H1 (cell line): ENCODE data around the gene CDH15. TPM values are rescaled to one million over a fixed set of nuclear protein-coding genes. Genes with fewer than 3 reads are reported as not detected.

Source experiments
- CTCF ChIA-PET: fragments of 300-600 bp; sonication (Branson Sonifier 250); formaldehyde crosslinking; loops from one replicate; lab custom pipeline; 2021; ENCODE audit not compliant: partially characterized antibody; lab: Charles Lee
- POLR2A ChIA-PET: fragments of 300-600 bp; sonication (Branson Sonifier 250); formaldehyde crosslinking; loops from one replicate; lab custom pipeline; 2021; ENCODE audit warnings: inconsistent platforms; ENCODE audit not compliant: partially characterized antibody; lab: Charles Lee
- DNase-seq, 2 experiments: peaks; one replicate each; pipeline versions ENCODE4 v3.0.0 to v3.0.0-alpha.2; 2010 to 2022; ENCODE audit warnings: low spot score in 2 of 2, low read depth in 1 of 2, mixed read lengths in 1 of 2
- FAIRE-seq: peaks from 2 replicates; lab custom pipeline; 2011; peaks lifted over from hg19 to GRCh38; lab: Jason Lieb, UNC
- H2AFZ ChIP-seq: 2 replicates; pipeline ENCODE4 v1.8.1; 2012; ENCODE audit warnings: low read length, inconsistent platforms
- H2AK5ac ChIP-seq: 2 replicates; pipeline ENCODE4 v1.6.1; 2013; ENCODE audit warnings: low read depth, low read length
- H2BK120ac ChIP-seq: replicated peaks from 2 replicates; pipeline ENCODE3; 2013; ENCODE audit warnings: low read depth, low read length, inconsistent platforms
- H2BK12ac ChIP-seq: 2 replicates; pipeline ENCODE4 v1.6.1; 2013; ENCODE audit warnings: low read depth, low read length
- H2BK15ac ChIP-seq: 2 replicates; pipeline ENCODE4 v1.6.1; 2013; ENCODE audit warnings: low read length
- H2BK20ac ChIP-seq: 2 replicates; pipeline ENCODE4 v1.6.1; 2013; ENCODE audit warnings: low read length
- H2BK5ac ChIP-seq: 2 replicates; pipeline ENCODE4 v1.6.1; 2013; ENCODE audit warnings: low read depth, low read length
- H3K14ac ChIP-seq: 2 replicates; pipeline ENCODE4 v1.6.1; 2013; ENCODE audit warnings: inconsistent platforms; ENCODE audit not compliant: insufficient read length
- H3K18ac ChIP-seq: 2 replicates; pipeline ENCODE4 v1.6.1; 2013; ENCODE audit warnings: low read length; ENCODE audit errors: extremely low read depth
- H3K23ac ChIP-seq: 2 replicates; pipeline ENCODE4 v1.6.1; 2013; ENCODE audit warnings: inconsistent platforms; ENCODE audit not compliant: insufficient read length
- H3K23me2 ChIP-seq: 2 replicates; pipeline ENCODE4 v1.6.1; 2013; ENCODE audit warnings: low read depth, low read length
- H3K27ac ChIP-seq: 2 replicates; pipeline ENCODE4 v1.6.1; 2011; ENCODE audit warnings: low read depth, low read length, inconsistent platforms
- H3K27me3 ChIP-seq, 4 experiments: replicated peaks in 1 of 4; 1 replicate in 1 of 4; 2 replicates in 3 of 4; pipeline versions ENCODE4 v1.6.1 to v1.8.1; 2011 to 2013; ENCODE audit warnings: low read length in 3 of 4, mild to moderate bottlenecking in 3 of 4, inconsistent platforms in 2 of 4, mixed read lengths in 2 of 4, moderate library complexity in 1 of 4; ENCODE audit not compliant: control insufficient read depth in 3 of 4, insufficient read depth in 3 of 4; ENCODE audit errors: extremely low read depth in 1 of 4
- H3K36me3 ChIP-seq, 4 experiments: 2 replicates each; pipeline versions ENCODE4 v1.6.1 to v1.8.1; 2011 to 2013; ENCODE audit warnings: mild to moderate bottlenecking in 4 of 4, low read length in 3 of 4, moderate library complexity in 2 of 4, control low read depth in 1 of 4, inconsistent platforms in 1 of 4; ENCODE audit not compliant: insufficient read depth in 4 of 4, control insufficient read depth in 2 of 4
- H3K4ac ChIP-seq: replicated peaks from 2 replicates; pipeline ENCODE3; 2013; ENCODE audit warnings: low read length, low read depth, mixed read lengths, inconsistent platforms; ENCODE audit not compliant: insufficient read length
- H3K4me1 ChIP-seq, 4 experiments: replicated peaks in 1 of 4; 1 replicate in 1 of 4; 2 replicates in 3 of 4; pipeline versions ENCODE4 v1.6.1 to v1.8.1; 2011 to 2013; ENCODE audit warnings: low read length in 3 of 4, inconsistent platforms in 2 of 4, mixed read lengths in 1 of 4; ENCODE audit not compliant: insufficient read depth in 4 of 4, control insufficient read depth in 3 of 4
- H3K4me2 ChIP-seq, 2 experiments: 2 replicates each; pipeline versions ENCODE4 v1.6.1 to v1.8.1; 2011 to 2013; ENCODE audit warnings: low read depth in 2 of 2, low read length in 2 of 2, control low read depth in 1 of 2, inconsistent platforms in 1 of 2, mild to moderate bottlenecking in 1 of 2; ENCODE audit not compliant: insufficient read depth in 1 of 2
- H3K4me3 ChIP-seq, 4 experiments: fragments of 200-600, 300-600 bp in 1 of 4; sonication (generic), shearing (Covaris generic), sonication (Bioruptor Twin) in 1 of 4; 2 replicates each; pipeline versions ENCODE4 v1.5.1 to v1.8.1; 2011 to 2016; ENCODE audit warnings: low read length in 4 of 4, low read depth in 3 of 4, control low read depth in 2 of 4, inconsistent platforms in 2 of 4, mild to moderate bottlenecking in 2 of 4, mixed read lengths in 1 of 4, moderate library complexity in 1 of 4; ENCODE audit not compliant: insufficient read depth in 2 of 4; ENCODE audit errors: extremely low read depth in 1 of 4
- H3K56ac ChIP-seq: replicated peaks from 2 replicates; pipeline ENCODE3; 2013; ENCODE audit warnings: low read depth, mild to moderate bottlenecking, mixed read lengths, low read length, inconsistent platforms; ENCODE audit not compliant: insufficient read length
- H3K79me1 ChIP-seq: 2 replicates; pipeline ENCODE4 v1.6.1; 2013; ENCODE audit warnings: low read depth, low read length, control low read depth
- H3K79me2 ChIP-seq, 2 experiments: 2 replicates each; pipeline versions ENCODE4 v1.6.1 to v1.8.1; 2012 to 2013; ENCODE audit warnings: low read length in 2 of 2, mild to moderate bottlenecking in 2 of 2, inconsistent platforms in 1 of 2; ENCODE audit not compliant: insufficient read depth in 2 of 2, control insufficient read depth in 1 of 2
- H3K9ac ChIP-seq, 4 experiments: replicated peaks in 1 of 4; 1 replicate in 1 of 4; 2 replicates in 3 of 4; pipeline versions ENCODE4 v1.6.1 to v1.8.1; 2011 to 2013; ENCODE audit warnings: low read depth in 3 of 4, low read length in 3 of 4, control low read depth in 2 of 4, mild to moderate bottlenecking in 2 of 4, moderate library complexity in 2 of 4, inconsistent platforms in 1 of 4; ENCODE audit errors: extremely low read depth in 1 of 4
- H3K9me3 ChIP-seq, 2 experiments: 2 replicates each; pipeline versions ENCODE4 v1.6.1 to v1.8.1; 2012 to 2013; ENCODE audit warnings: mild to moderate bottlenecking in 2 of 2, moderate library complexity in 2 of 2, control low read depth in 1 of 2, inconsistent platforms in 1 of 2, low read depth in 1 of 2, low read length in 1 of 2, mixed read lengths in 1 of 2; ENCODE audit not compliant: insufficient read depth in 2 of 2
- H4K20me1 ChIP-seq, 2 experiments: replicated peaks in 1 of 2; 2 replicates each; pipeline versions ENCODE3 to v1.8.1; 2011 to 2013; ENCODE audit warnings: inconsistent platforms in 2 of 2, low read length in 2 of 2, mild to moderate bottlenecking in 1 of 2; ENCODE audit not compliant: insufficient read depth in 2 of 2, control insufficient read depth in 1 of 2
- H4K5ac ChIP-seq: 2 replicates; pipeline ENCODE4 v1.6.1; 2013; ENCODE audit warnings: low read length, low read depth, mixed read lengths, inconsistent platforms; ENCODE audit not compliant: insufficient read length
- H4K8ac ChIP-seq: 2 replicates; pipeline ENCODE4 v1.8.0; 2013; ENCODE audit warnings: mild to moderate bottlenecking, moderate library complexity, low read length, inconsistent platforms; ENCODE audit not compliant: insufficient read depth; ENCODE audit errors: extremely low read depth
- H4K91ac ChIP-seq: replicated peaks from 2 replicates; pipeline ENCODE3; 2013; ENCODE audit warnings: low read length, mixed read lengths, inconsistent platforms; ENCODE audit not compliant: insufficient read length
- ASH2L ChIP-seq: fragments of 200-600, 300-600 bp; sonication (generic); IDR thresholded peaks from one replicate; pipeline ENCODE4 v1.7.1; 2017; ENCODE audit warnings: low read length
- FOSL1 ChIP-seq: IDR thresholded peaks from 2 replicates; pipeline ENCODE4 v1.6.1; 2011; ENCODE audit warnings: mild to moderate bottlenecking, low read depth, low read length, moderate library complexity; ENCODE audit not compliant: insufficient read depth
- HDAC2 ChIP-seq, 2 experiments: fragments of 300-600 bp in 1 of 2; sonication (generic) in 1 of 2; IDR thresholded peaks; 2 replicates each; pipeline ENCODE4 v1.6.1; 2011 to 2012; ENCODE audit warnings: low read depth in 2 of 2, low read length in 2 of 2, mild to moderate bottlenecking in 2 of 2, moderate library complexity in 2 of 2, borderline replicate concordance in 1 of 2, inconsistent platforms in 1 of 2
- HDAC6 ChIP-seq: IDR thresholded peaks from one replicate; pipeline ENCODE4 v1.7.1; 2012; ENCODE audit warnings: low read depth, mild to moderate bottlenecking, inconsistent platforms, low read length, moderate library complexity
- JUN ChIP-seq: IDR thresholded peaks from 2 replicates; pipeline ENCODE4 v1.6.1; 2011; ENCODE audit warnings: low read depth, mild to moderate bottlenecking, improper control_type of control experiment, low read length
- NRF1 ChIP-seq: IDR thresholded peaks from 2 replicates; pipeline ENCODE4 v1.6.1; 2011; ENCODE audit warnings: mild to moderate bottlenecking, low read depth, low read length, improper control_type of control experiment
- POU5F1 ChIP-seq: IDR thresholded peaks from 2 replicates; pipeline ENCODE4 v1.6.1; 2011; ENCODE audit warnings: low read depth, mild to moderate bottlenecking, low read length, moderate library complexity
- SIN3A ChIP-seq, 2 experiments: IDR thresholded peaks in 1 of 2; conservative IDR thresholded peaks in 1 of 2; 2 replicates each; pipeline ENCODE4 v1.6.1; 2011 to 2012; ENCODE audit warnings: low read length in 2 of 2, improper control_type of control experiment in 1 of 2, low read depth in 1 of 2, mild to moderate bottlenecking in 1 of 2
- TCF12 ChIP-seq: IDR thresholded peaks from 2 replicates; pipeline ENCODE4 v1.6.1; 2011; ENCODE audit warnings: low read depth, mild to moderate bottlenecking, low read length
- whole genome bisulfite sequencing, 2 experiments: shearing (Covaris generic) in 1 of 2; methylation state at CpG; one replicate each; pipeline versions ENCODE4 v1.1.6 to v1.1.7; 2013 to 2015; ENCODE audit warnings: low lambda C conversion rate in 2 of 2, mixed read lengths in 2 of 2, inconsistent platforms in 1 of 2, low coverage in 1 of 2, missing lambda C conversion rate in 1 of 2; ENCODE audit not compliant: insufficient replicate concordance in 2 of 2, insufficient coverage in 1 of 2, insufficient read length in 1 of 2; ENCODE audit errors: extremely low coverage in 1 of 2, missing lambda C conversion rate in 1 of 2; 5-methylcytosine and 5-hydroxymethylcytosine counted together
- polyA plus RNA-seq, 7 experiments: library from polyadenylated mRNA; depleted of rRNA in 3 of 7; stranded (reverse) in 5 of 7; unstranded in 2 of 7; fragments of >200 nt in 5 of 7; fragments of 200-250 nt in 2 of 7; gene quantifications; 1 replicate in 5 of 7; 2 replicates in 1 of 7; 4 replicates in 1 of 7; pipeline versions ENCODE4 v1.2.1 to v1.2.3, GENCODE V29; 2011 to 2013; ENCODE audit warnings: missing spikeins in 2 of 7, mixed read lengths in 2 of 7
- total RNA-seq: library from RNA; stranded (reverse); fragmentation: NEBNext Ultra II Directional; extraction: Animal tissue kit (Norgen Biotek cat#: 25700); gene quantifications from 2 replicates; pipeline ENCODE4 v1.2.1, GENCODE V29; 2021
- TF ChIP-seq, protein P1 (sequence below): IDR thresholded peaks from 2 replicates; pipeline ENCODE4 v1.6.1; 2012; ENCODE audit warnings: inconsistent platforms

CDH15 gene
- total and polyA plus RNA-seq, 2 of the 8 experiments (the other 6 are each of a cell fraction or from before 2014, with no cell fraction given) = 0.50 to 0.82 TPM

DNA sequence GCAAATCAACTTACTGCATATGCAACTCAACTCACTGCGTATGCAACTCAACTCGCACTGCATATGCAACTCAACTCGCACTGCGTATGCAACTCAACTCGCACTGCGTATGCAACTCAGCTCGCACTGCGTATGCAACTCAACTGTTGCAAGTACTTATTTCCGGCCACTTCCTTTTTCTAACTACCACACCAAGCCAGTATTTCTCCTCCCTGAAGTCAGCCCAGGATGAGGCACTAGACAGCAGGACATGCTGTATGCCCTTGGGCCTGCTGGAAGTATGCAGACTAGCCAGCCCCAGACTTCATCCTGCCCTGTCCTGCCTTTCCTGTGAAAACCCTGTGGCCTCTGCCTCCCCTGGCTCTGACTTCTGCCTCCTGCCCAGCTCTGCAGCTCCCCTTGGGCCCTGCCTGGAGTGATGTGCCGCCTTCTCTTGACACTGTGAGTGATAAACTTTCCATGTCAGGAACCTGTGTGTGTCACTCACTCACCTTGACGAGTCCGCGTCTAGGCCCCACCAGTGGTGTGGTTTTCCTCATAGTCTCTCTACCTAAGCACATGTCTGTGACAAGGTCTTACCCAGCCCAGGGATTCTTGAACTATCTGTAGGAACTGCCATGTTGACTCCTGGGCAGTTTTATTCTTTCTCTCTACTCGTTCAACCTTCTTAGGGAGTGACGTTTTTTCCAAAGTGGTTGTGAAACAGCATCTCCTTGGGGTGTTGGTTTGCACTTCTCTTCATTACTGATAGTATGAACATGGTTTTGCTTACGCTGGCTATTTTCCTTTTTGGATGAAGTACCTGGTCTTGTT lies 62.3 kb downstream of the CDH15 start:
- peaks cover 0 to 2% of the 10 kb centered on the region in 2 experiments; a peak in 1 of 4 replicates for H3K79me2 ChIP-seq
- H2BK15ac ChIP-seq = no peak overlapping the region
- no peaks in the 10 kb centered on the region for H4K20me1 ChIP-seq
- no peak overlapping the region for H3K4me2 ChIP-seq
- no peak overlapping the region for H3K18ac ChIP-seq
- H2BK12ac ChIP-seq = no peak overlapping the region
- no peak overlapping the region for H3K27ac ChIP-seq
- no peak overlapping the region for H4K91ac ChIP-seq
- H2BK20ac ChIP-seq = no peak overlapping the region
- no peak overlapping the region for H2BK5ac ChIP-seq
- H4K8ac ChIP-seq = no peak overlapping the region
- no peak overlapping the region for H2AK5ac ChIP-seq
- H4K5ac ChIP-seq = no peak overlapping the region
- peaks cover 24 to 27% of the 10 kb centered on the region in 2 experiments for H3K9me3 ChIP-seq
- CTCF ChIA-PET = interaction anchor here (0.7 kb wide), 1 partner anchor 96 kb away, joined by 3 read pairs; no protein-coding TSS in a partner anchor
- TF ChIP-seq ASH2L = no peak
- TF ChIP-seq HDAC6 = no peak
- TF ChIP-seq POU5F1 = no peak
- TF ChIP-seq HDAC2 (IDR thresholded peaks at IDR 0.05; ENCODE audit: borderline replicate concordance in 1 of 2, low read depth in 2 of 2, low read length in 2 of 2) = no peak
- TF ChIP-seq TCF12 = no peak
- no peak for TF ChIP-seq JUN
- TF ChIP-seq, protein P1, sequence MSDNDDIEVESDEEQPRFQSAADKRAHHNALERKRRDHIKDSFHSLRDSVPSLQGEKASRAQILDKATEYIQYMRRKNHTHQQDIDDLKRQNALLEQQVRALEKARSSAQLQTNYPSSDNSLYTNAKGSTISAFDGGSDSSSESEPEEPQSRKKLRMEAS = no peak
- no peak for TF ChIP-seq SIN3A (conservative IDR thresholded peaks at IDR 0.05 in 1 of 2, IDR thresholded peaks at IDR 0.05 in 1 of 2; ENCODE audit: low read depth in 1 of 2, low read length in 2 of 2)
- no peak for TF ChIP-seq FOSL1
- TF ChIP-seq NRF1 = no peak
- H3K79me1 ChIP-seq = peaks cover 6% of the 10 kb centered on the region; the same call in 1 of the 2 replicates
- H3K9ac ChIP-seq = no peak overlapping the region
- no peak overlapping the region for H2AFZ ChIP-seq
- no peak overlapping the region for H2BK120ac ChIP-seq
- no peak overlapping the region for H3K14ac ChIP-seq
- WGBS, 2 experiments = 95% methylated on average over 16 of the region's 16 CpGs; no CpG with 5 or more reads in 1 of the 2 experiments
- H3K4ac ChIP-seq = no peak overlapping the region
- no peak overlapping the region for H3K4me3 ChIP-seq
- DNase-seq = no peak
- H3K23ac ChIP-seq = no peak overlapping the region
- POLR2A ChIA-PET = interaction anchor here (1.1 kb wide), 1 partner anchor 16 kb away, joined by 3 read pairs; the partner anchor contains the start of gene ZNF778
- peaks cover 2% of the 10 kb centered on the region; the same call in 1 of the 2 replicates for H3K23me2 ChIP-seq
- H3K36me3 ChIP-seq = peaks cover 14 to 49% (median 34%) of the 10 kb centered on the region in 4 experiments
- no peak overlapping the region for H3K56ac ChIP-seq
- no peak for FAIRE-seq
- no peaks in the 10 kb centered on the region for H3K27me3 ChIP-seq
- no peaks in the 10 kb centered on the region for H3K4me1 ChIP-seq
